ENCODE data around the gene SLC8B1.

- TF ChIP-seq CTCF (IDR thresholded peaks at IDR 0.05 in 2 of 3, conservative IDR thresholded peaks at IDR 0.05 in 1 of 3; ENCODE audit: borderline replicate concordance in 1 of 3, insufficient read depth in 1 of 3, low read depth in 2 of 3, low read length in 2 of 3): no peak
- no peak for TF ChIP-seq POLR2A (IDR thresholded peaks at IDR 0.05; ENCODE audit: borderline replicate concordance, extremely low read depth, insufficient read depth, insufficient read length)
- no peak for TF ChIP-seq YY1 (IDR thresholded peaks at IDR 0.05; ENCODE audit: extremely low read depth, insufficient replicate concordance, low read depth, low read length)
- no peak for TF ChIP-seq POLR2AphosphoS5 (IDR thresholded peaks at IDR 0.05; ENCODE audit: low read depth, low read length)
- TF ChIP-seq RAD21 (IDR thresholded peaks at IDR 0.05; ENCODE audit: low read depth): no peak
- no peak for TF ChIP-seq SRF (IDR thresholded peaks at IDR 0.05; ENCODE audit: low read depth)
Observed at GRCh38 chr12:113292547-113292946, 42.4 kb downstream of the SLC8B1 start.
